Type B pancreatic cell (in vitro differentiated cells): ENCODE measurements around the gene NCBP1. TPM values are rescaled to one million over a fixed set of nuclear protein-coding genes. Genes with fewer than 3 reads are reported as not detected.

ENCODE experiments used
- DNase-seq: peaks from one replicate; pipeline ENCODE4 v3.0.0; 2021; ENCODE audit warnings: mixed read lengths; ENCODE audit not compliant: unreplicated experiment; ENCODE audit errors: extremely low spot score
- H3K27ac Mint-ChIP-seq: 2 replicates; pipeline ENCODE4 v1.8.0; 2021; ENCODE audit warnings: mild to moderate bottlenecking, mixed read lengths
- H3K27me3 Mint-ChIP-seq: 2 replicates; pipeline ENCODE4 v1.8.0; 2021; ENCODE audit warnings: mixed read lengths
- H3K36me3 Mint-ChIP-seq: 2 replicates; pipeline ENCODE4 v1.8.0; 2021; ENCODE audit warnings: mixed read lengths
- H3K4me1 Mint-ChIP-seq: one replicate; pipeline ENCODE4 v1.8.0; 2021; ENCODE audit warnings: mixed read lengths; ENCODE audit not compliant: unreplicated experiment
- H3K4me3 Mint-ChIP-seq: 2 replicates; pipeline ENCODE4 v1.8.0; 2021; ENCODE audit warnings: mild to moderate bottlenecking, mixed read lengths
- H3K9me3 Mint-ChIP-seq: 2 replicates; pipeline ENCODE4 v1.8.0; 2021; ENCODE audit warnings: mixed read lengths
- CTCF ChIP-seq: fragments of 200-600 bp; sonication (generic); conservative IDR thresholded peaks from 2 replicates; pipeline ENCODE4 v1.5.0; 2021; ENCODE audit warnings: antibody characterized with exemption, mild to moderate bottlenecking
- total RNA-seq: library from RNA; stranded (reverse); gene quantifications from 2 replicates; pipeline ENCODE4 v1.2.1, GENCODE V29; 2021; ENCODE audit warnings: low replicate concordance

The NCBP1 gene
- total RNA-seq, 1 donor from 2014 or later: 41.8 TPM

DNA sequence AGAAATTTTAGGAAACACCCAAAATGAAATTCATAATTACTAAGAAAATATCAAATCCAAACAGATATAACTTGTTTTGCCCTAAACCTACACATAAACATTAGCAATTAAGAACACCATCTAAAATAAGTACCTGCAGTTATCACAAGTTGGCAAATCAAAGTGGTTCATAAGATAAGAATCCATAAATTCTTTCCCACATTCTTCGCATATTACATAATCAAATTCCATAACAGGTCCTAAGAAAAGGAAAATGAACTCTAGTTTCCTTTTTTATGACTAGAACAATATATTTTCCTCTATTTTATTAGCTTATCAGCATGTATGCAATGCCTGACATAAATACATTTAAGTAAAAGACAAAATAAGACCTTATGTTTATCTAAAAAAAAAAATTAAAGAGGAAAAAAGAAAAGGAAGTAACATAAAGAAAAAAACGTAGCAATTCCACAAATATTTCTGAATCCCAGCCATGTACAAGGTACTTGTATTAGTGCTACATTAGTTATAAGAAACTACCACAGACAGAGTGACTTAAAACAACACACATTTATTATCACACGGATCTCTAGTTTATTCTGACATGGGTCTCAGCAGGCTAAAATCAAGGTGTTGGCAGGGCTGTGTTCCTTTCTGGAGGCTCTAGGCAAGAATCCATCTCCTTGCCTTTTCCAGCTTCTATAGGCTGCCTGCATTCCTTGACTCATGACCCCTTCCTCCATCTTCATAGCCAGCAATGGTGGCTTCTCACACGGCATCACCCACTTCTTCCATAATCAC is 56.0 kb downstream of the NCBP1 start:
- DNase-seq: no peak
- H3K9me3 Mint-ChIP-seq: no peaks in the 10 kb centered on the region
- no peak for TF ChIP-seq CTCF
- H3K27me3 Mint-ChIP-seq: no peaks in the 10 kb centered on the region
- H3K4me3 Mint-ChIP-seq: no peak overlapping the region
- peak overlapping the region; percentile 61 for H3K27ac Mint-ChIP-seq
- peaks cover 11% of the 10 kb centered on the region for H3K4me1 Mint-ChIP-seq
- peaks cover 22% of the 10 kb centered on the region for H3K36me3 Mint-ChIP-seq

DNA sequence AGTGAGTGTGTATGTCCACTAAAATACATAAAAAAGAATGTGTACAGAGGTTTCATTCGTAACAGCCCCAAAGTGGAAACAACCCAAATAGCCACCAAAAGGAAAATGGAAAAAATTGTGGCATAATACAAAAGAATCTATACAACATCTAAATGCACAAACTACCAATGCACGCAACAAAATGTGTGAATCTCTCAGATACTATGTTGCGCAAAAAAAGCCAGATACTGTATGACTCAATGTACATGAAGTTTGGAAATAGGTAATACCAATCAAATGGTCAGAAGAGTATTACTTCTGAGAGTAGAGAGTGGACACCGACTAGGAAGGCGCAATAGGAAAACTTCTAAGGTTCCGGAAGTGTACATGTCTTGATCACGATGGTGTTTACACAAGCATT is 61.1 kb downstream of the NCBP1 start:
- no peak for TF ChIP-seq CTCF
- DNase-seq: no peak
- H3K9me3 Mint-ChIP-seq: no peaks in the 10 kb centered on the region
- H3K27ac Mint-ChIP-seq: no peak overlapping the region
- peaks cover 38% of the 10 kb centered on the region for H3K4me1 Mint-ChIP-seq
- H3K36me3 Mint-ChIP-seq: peaks cover 8% of the 10 kb centered on the region
- peak overlapping the region; percentile 96 for H3K4me3 Mint-ChIP-seq
- H3K27me3 Mint-ChIP-seq: no peaks in the 10 kb centered on the region

GRCh38 chr9:97695390-97695789 is 61.8 kb downstream of the NCBP1 start:
- H3K27me3 Mint-ChIP-seq: no peaks in the 10 kb centered on the region
- peak overlapping the region; percentile 96 for H3K4me3 Mint-ChIP-seq
- H3K27ac Mint-ChIP-seq: no peak overlapping the region
- no peaks in the 10 kb centered on the region for H3K9me3 Mint-ChIP-seq
- peaks cover 38% of the 10 kb centered on the region for H3K4me1 Mint-ChIP-seq
- no peak for TF ChIP-seq CTCF
- H3K36me3 Mint-ChIP-seq: peaks cover 8% of the 10 kb centered on the region
- no peak for DNase-seq

GRCh38 chr9:97695995-97696802 is 62.6 kb downstream of the NCBP1 start:
- Mint-ChIP-seq H3K4me1 (peaks cover 38% of the 10 kb centered on the region), H3K27me3 (no peaks in the 10 kb centered on the region), H3K27ac (peak overlapping the region; percentile 95), H3K9me3 (no peaks in the 10 kb centered on the region), H3K4me3 (peak overlapping the region; percentile 96), H3K36me3 (peaks cover 8% of the 10 kb centered on the region)
- no peak for TF ChIP-seq CTCF
- no peak for DNase-seq

DNA sequence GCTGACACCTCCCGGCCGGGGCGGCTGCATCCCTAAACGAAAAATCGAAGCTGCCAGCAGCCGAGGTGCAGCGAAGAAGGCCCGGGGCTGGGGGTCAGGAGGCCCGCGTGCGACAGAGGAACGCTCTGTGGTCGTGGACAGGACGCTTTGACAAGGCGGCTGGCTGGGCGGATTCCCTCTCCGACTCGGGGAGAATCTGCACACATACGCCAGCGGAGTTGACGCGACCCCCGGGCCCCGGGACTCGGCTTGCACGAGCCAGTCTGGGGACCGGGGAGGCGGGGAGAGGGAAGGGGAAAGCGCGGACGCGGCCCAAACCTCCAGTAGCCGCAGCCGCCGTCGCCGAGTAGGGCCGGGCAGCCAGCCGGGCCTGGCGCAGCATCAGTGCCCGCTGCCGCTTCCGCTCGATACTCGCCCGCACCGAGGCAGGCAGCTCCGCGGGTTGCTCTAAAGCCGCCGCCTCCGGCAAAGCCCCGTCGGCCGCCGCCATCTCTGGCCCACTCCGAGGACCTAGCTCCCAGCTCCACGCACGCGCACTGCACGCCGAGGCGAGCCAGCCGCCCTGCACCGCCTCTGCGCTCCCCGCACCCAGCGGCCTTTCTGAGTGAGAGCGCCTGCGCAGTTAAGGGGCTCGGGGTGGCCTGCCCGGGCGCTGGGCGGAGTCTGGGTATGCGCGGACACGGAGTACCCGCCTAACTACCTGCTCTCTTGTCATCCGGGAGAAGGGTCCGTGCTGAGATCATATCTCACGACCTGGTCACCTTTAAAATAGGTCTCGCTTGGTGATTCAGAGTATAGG is 63.4 kb downstream of the NCBP1 start, which contains the start of gene XPA:
XPA (minus strand) TSS at position 538 of the 799 bp plus-strand sequence; CDS start at position 490, 48 bp downstream.
- Mint-ChIP-seq H3K27ac (peak within 1 kb of the TSS; percentile 95), H3K4me3 (peak within 1 kb of the TSS; percentile 96), H3K27me3 (no peaks in the 10 kb centered on the region), H3K36me3 (peaks cover 8% of the 10 kb centered on the region), H3K9me3 (no peaks in the 10 kb centered on the region), H3K4me1 (peaks cover 38% of the 10 kb centered on the region)
- peak; percentile 98 for DNase-seq
- no peak for TF ChIP-seq CTCF
